Measurements from ENCODE around the gene A3GALT2. TPM values are rescaled to one million over a fixed set of nuclear protein-coding genes. Genes with fewer than 3 reads are reported as not detected.

The A3GALT2 gene
- polyA plus RNA-seq, 2 of the 4 experiments (the other 2 are of a cell fraction), result not detected

GRCh38 chr1:33263890-33264504, 56.9 kb downstream of the A3GALT2 start:
- ATAC-seq, result no peak
- POLR2A ChIA-PET, result interaction anchor here (0.6 kb wide), 1 partner anchor 124 kb away, joined by 7 read pairs; no protein-coding TSS in a partner anchor
- CTCF ChIA-PET, result interaction anchor here (0.7 kb wide), 1 partner anchor 31 kb away, joined by 3 read pairs; no protein-coding TSS in a partner anchor
- Histone ChIP-seq H3K4me3 (no peak overlapping the region), H3K4me2 (no peak overlapping the region), H3K27ac (no peak overlapping the region), H3K4me1 (peaks cover 1% of the 10 kb centered on the region; the same call in 2 of the 3 replicates), H3K9me3 (no peaks in the 10 kb centered on the region)
- WGBS (ENCODE audit: missing lambda C conversion rate), result 98% methylated on average over 4 of the region's 5 CpGs
- no peak for FAIRE-seq
- TF ChIP-seq HOXA7 (CRISPR knock-in tag; IDR thresholded peaks at IDR 0.05) (no peak), POLR2AphosphoS2 (conservative IDR thresholded peaks at IDR 0.05; ENCODE audit: low read length) (no peak), POLR2A (IDR thresholded peaks at IDR 0.05; ENCODE audit: low read length) (no peak), NR3C1 (IDR thresholded peaks at IDR 0.05) (no peak), MAFK (IDR thresholded peaks at IDR 0.05; ENCODE audit: partially characterized antibody) (no peak), CBX8 (IDR thresholded peaks at IDR 0.05) (no peak), REST (IDR thresholded peaks at IDR 0.05) (no peak)
- no peak for DNase-seq (ENCODE audit: low read depth in 1 of 2, low spot score in 1 of 2)

GRCh38 chr1:33261344-33261743, 59.6 kb downstream of the A3GALT2 start:
- CTCF ChIA-PET, result no interaction called here
- Histone ChIP-seq H3K27ac (no peak overlapping the region), H3K4me2 (no peak overlapping the region), H3K9me3 (no peaks in the 10 kb centered on the region), H3K4me3 (no peak overlapping the region), H3K4me1 (peaks cover 16% of the 10 kb centered on the region)
- DNase-seq (ENCODE audit: low read depth in 1 of 2, low spot score in 1 of 2), result no peak
- POLR2A ChIA-PET, result no interaction called here
- FAIRE-seq, result no peak
- no peak for ATAC-seq
- TF ChIP-seq EHF (CRISPR knock-in tag; IDR thresholded peaks at IDR 0.05) (no peak), HOXA7 (CRISPR knock-in tag; IDR thresholded peaks at IDR 0.05) (no peak), FOSB (CRISPR knock-in tag; IDR thresholded peaks at IDR 0.05) (no peak), ELK1 (IDR thresholded peaks at IDR 0.05; ENCODE audit: low read depth, low read length) (no peak), TFCP2L1 (CRISPR knock-in tag; IDR thresholded peaks at IDR 0.05) (no peak), JUNB (IDR thresholded peaks at IDR 0.05) (no peak), NR3C1 (IDR thresholded peaks at IDR 0.05) (no peak), POLR2A (IDR thresholded peaks at IDR 0.05; ENCODE audit: low read length) (no peak), E2F6 (IDR thresholded peaks at IDR 0.05; ENCODE audit: borderline replicate concordance, low read depth) (no peak), EP300 (IDR thresholded peaks at IDR 0.05) (no peak), REST (IDR thresholded peaks at IDR 0.05) (no peak), USF2 (IDR thresholded peaks at IDR 0.05) (no peak), HDAC2 (IDR thresholded peaks at IDR 0.05) (no peak)
- WGBS (ENCODE audit: missing lambda C conversion rate), result 92% methylated on average over 7 of the region's 7 CpGs

All from A549 (cell line).